ENCODE results near the gene PTPRR. TPM values are rescaled to one million over a fixed set of nuclear protein-coding genes. Genes with fewer than 3 reads are reported as not detected.

The PTPRR gene
- total RNA-seq, 3 donors from 2014 or later = 16.6 to 46.9 (median 25.1) TPM

GRCh38 chr12:70948976-70949336 is 28.4 kb upstream of the PTPRR start:
- ATAC-seq = no peak

GRCh38 chr12:70948236-70948975 is 27.9 kb upstream of the PTPRR start:
- ATAC-seq = no peak
- no peak for DNase-seq
- TF ChIP-seq CTCF (IDR thresholded peaks at IDR 0.05) = no peak
- H3K36me3 ChIP-seq (ENCODE audit: low read depth) = no peaks in the 10 kb centered on the region
- intact Hi-C loops (cut with DNase I, micrococcal nuclease) = no loop called here
- H3K9me3 ChIP-seq = no peaks in the 10 kb centered on the region
- H3K4me1 ChIP-seq (ENCODE audit: low read depth) = no peaks in the 10 kb centered on the region
- no peak overlapping the region for H3K4me3 ChIP-seq

More at GRCh38 chr12:70948976-70949336, 28.4 kb upstream of the PTPRR start:
- intact Hi-C loops (cut with DNase I, micrococcal nuclease) = no loop called here
- Histone ChIP-seq H3K4me3 (no peak overlapping the region), H3K4me1 (ENCODE audit: low read depth) (no peaks in the 10 kb centered on the region), H3K36me3 (ENCODE audit: low read depth) (no peaks in the 10 kb centered on the region), H3K9me3 (no peaks in the 10 kb centered on the region)
- no peak for TF ChIP-seq CTCF (IDR thresholded peaks at IDR 0.05)
- peak in 1 of 3 donors; percentile 9 for DNase-seq

GRCh38 chr12:70936203-70936813 is 15.8 kb upstream of the PTPRR start:
- intact Hi-C loops (cut with DNase I, micrococcal nuclease) = no loop called here
- ATAC-seq (no peak), DNase-seq (no peak)
- H3K9me3 ChIP-seq = no peaks in the 10 kb centered on the region
- H3K4me1 ChIP-seq (ENCODE audit: low read depth) = no peaks in the 10 kb centered on the region
- no peaks in the 10 kb centered on the region for H3K36me3 ChIP-seq (ENCODE audit: low read depth)
- no peak for TF ChIP-seq CTCF (IDR thresholded peaks at IDR 0.05)
- H3K4me3 ChIP-seq = no peak overlapping the region

DNA sequence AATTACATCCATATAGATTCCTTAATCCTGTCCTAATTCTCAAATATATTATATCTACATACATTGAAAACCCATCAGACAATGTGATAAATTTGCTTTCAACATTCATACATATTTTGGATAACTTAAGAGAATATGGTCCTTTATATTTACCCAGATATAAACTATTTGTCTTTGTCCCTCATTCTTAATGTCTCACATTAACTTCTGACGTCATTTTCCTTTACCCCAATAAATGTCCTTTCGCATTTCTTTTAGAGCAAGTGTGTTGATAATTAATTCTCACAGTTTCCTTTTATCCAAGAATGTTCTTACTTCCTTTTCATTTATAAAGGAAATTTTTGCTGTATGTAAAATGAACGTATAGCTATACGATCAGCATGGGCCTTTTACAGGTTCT is 12.6 kb upstream of the PTPRR start:
- no peaks in the 10 kb centered on the region for H3K9me3 ChIP-seq
- DNase-seq = no peak
- no peak for TF ChIP-seq CTCF (IDR thresholded peaks at IDR 0.05)
- no peak overlapping the region for H3K4me3 ChIP-seq
- H3K36me3 ChIP-seq (ENCODE audit: low read depth) = no peaks in the 10 kb centered on the region
- intact Hi-C loops (cut with DNase I, micrococcal nuclease) = no loop called here
- H3K4me1 ChIP-seq (ENCODE audit: low read depth) = no peaks in the 10 kb centered on the region
- no peak for ATAC-seq

GRCh38 chr12:70929029-70929428 is 8.5 kb upstream of the PTPRR start:
- DNase-seq (no peak), ATAC-seq (no peak)
- no peaks in the 10 kb centered on the region for H3K36me3 ChIP-seq (ENCODE audit: low read depth)
- H3K4me1 ChIP-seq (ENCODE audit: low read depth) = no peaks in the 10 kb centered on the region
- no peak for TF ChIP-seq CTCF (IDR thresholded peaks at IDR 0.05)
- H3K9me3 ChIP-seq = no peaks in the 10 kb centered on the region
- intact Hi-C loops (cut with DNase I, micrococcal nuclease) = no loop called here
- H3K4me3 ChIP-seq = no peak overlapping the region
